ENCODE measurements around the gene FOXP4.

Gene FOXP4

DNA sequence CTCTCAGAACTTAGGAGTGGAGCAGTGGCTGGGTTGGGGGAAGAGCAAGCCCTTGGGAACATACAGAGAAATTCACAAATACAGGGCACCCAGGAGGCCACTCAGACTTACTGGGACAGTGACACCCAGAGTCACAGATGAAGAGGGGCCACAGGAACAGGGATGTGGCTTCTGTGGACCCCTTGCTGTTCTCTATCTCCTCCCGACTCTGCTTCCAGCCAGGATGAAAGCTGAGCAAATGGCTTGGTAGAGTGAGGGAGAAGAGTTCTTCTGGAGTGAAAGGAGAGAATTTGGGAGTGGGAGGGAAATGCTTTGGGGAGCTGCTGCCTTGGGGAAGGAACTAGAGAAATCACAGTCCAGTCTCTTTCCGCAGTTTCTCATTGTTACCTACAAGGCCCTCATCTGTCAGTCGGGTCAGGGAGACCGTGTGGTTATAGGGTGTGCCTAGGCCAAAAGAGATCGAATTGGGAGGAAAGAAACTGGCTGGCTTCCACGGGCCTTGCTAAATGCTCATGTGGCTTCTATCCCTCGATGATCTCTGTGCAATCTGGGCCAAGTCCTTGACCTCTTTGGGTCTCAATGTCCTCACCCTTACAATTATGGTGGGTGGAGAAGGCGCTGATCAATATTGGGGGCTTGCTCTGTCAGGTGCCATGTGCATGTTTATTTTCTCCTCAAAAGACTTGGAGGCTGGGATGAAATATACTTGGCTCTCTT, 17.0 kb downstream of the FOXP4 start:
- no peak for DNase-seq (ENCODE audit: low spot score)

DNA sequence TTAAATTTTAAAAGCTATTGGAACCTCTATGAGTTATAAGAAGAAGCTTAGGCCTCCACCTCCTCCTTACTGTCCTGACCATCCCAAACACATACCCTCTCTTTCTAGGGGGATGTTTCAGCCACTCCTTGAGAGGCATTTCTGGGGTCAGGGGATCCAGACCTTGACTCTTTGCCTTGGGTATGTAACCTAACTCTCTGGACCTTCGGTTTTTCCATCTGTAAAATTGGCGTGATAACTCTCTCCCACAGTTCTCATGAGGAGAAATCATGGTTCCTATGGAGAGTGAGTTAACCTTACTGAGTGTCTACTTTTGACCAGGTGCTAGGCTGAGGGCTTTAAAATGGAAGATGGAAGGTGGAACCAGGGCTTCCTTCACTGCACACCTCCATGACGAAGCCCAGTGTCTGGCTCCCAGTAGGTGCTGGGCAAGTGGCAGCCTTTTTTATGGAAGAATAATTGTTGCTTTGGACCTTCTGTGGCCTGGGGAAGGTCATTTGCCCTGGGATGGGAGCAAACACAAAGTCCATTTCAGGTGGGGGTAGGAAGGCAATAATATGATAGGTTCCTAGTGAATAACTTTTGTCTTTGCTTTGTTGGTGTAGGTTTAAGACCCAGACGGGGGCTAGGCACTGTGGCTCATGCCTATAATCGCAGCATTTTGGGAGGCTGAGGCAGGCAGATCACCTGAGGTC, 18.4 kb downstream of the FOXP4 start:
- DNase-seq (ENCODE audit: low spot score), result no peak

DNA sequence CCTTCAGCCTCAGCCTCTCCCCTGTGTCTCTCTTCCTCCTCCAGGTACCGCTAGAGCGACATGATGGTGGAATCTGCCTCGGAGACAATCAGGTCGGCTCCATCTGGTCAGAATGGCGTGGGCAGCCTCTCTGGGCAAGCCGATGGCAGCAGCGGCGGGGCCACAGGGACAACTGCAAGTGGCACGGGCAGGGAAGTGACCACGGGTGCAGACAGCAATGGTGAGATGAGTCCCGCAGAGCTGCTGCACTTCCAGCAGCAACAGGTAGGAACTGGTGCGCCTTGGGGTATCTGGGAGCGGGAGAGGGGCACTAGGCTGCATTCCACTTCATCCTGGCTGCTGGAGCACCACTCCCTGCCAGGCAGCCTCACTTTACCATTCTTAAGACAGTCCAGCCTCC, 19.5 kb downstream of the FOXP4 start:
- no peak for DNase-seq (ENCODE audit: low spot score)

DNA sequence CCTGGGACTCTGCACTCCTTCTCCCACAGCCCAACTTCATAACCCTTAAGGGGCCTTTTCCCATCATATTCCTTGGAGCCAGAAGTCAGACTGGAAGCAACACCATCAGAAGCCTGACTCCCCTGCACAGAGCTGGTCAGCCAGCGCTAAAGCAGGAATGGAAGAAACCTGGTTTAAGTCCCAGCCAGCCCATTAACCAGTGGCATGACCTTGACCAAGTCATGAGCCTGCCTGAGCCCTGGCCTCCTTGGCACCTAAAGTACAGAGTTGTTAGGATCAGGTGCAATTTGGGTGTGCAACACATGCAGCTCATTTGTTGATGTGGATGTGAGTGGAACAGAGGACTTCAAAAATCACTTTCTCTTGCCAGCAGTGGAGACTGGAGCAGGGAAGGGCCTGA, 20.8 kb downstream of the FOXP4 start:
- DNase-seq (ENCODE audit: low spot score), result no peak

DNA sequence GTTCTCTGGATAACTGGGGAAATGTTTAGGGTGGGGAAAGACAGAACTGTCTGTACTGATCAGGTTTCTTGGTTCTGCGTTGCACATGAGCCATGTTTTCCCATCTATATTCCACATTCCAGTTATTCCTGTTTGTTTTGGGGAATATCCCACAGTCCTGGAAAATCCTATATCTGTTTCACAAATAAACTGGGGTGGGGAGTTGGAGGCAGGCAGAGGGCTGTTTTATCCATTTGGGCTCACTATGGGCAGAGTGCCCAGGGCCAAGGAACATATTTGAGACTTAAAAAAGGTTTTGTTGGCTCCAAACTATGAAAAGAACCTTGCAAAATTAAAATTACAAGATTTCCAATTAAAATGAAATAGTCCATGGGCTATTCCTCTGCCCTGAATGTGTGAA, 21.5 kb downstream of the FOXP4 start:
- DNase-seq (ENCODE audit: low spot score), result no peak

DNA sequence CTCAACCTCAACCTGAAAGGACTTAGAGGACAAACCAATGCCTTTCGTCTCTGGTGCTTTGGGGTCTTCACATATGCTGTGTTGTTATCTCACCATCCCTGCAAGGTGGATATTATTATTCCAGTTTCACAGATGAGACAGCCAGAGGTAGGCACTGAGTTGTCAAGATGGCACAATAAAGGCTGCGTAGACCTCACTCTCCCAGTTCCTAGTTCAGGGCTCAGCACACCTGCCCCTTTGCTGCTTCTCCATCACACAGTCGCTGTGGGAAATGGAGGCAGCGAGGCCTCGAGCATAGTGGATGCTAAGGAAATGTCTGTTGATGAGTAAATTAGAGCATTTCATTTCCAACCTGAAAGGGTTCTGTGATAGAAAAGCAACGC, 22.0 kb downstream of the FOXP4 start:
- DNase-seq (ENCODE audit: low spot score), result no peak

DNA sequence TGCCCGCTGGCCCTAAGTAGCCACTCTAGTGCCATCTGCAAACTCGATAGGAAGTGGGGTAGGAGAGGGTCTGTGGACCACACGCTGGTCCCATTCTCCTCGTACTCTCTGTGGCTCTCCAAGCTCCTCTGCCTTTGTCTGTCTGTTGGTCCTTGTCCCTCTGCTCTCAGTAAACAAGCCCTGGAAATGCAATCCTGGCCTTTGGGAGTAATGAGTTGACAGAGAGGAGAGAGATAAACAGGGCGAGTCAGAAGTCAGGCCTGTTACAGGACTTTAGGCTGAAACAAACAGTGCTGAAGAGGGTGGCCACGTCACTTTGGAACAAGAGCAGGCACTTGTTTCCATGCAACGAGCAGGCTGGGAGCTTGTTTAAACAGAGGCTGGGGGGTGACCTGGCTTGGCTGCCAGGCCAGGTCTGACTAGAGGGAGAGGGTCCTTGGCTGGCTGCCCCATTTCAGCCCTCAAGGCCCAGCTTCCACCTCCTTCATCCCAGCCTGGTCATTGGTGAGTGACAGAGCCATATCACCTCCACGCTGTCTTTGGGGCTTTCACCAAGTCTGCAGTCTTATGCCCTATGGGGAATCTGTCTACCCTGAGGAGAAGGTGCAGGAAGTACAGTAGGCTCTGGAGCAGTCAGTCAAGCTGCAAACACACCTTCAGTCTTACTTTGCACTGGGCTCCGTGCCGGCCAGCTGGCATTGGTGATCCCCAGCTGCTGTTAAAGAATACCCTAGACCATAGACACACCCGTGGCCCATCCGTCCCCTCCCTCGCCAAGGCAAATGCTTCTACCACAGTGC, 22.6 kb downstream of the FOXP4 start:
- DNase-seq (ENCODE audit: low spot score), result no peak

DNA sequence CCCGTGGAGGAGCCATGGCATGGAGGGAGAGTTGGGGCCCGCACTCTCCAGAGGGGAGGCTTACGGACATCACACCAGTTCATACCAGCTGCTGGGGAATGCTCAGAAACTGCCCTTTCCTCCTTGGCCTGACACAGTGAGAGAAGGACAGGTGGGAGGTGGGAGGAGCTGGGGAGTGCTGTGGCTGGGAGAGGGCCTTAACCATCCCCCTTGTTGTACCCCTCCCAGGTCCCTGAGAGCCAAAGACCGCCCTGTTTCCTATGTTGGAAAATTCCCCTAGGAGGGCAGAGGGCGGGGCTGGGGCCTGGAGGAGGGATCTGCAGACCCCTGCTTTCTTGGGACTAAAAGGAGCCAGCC, 24.1 kb downstream of the FOXP4 start:
- DNase-seq (ENCODE audit: low spot score), result peak; percentile 54

DNA sequence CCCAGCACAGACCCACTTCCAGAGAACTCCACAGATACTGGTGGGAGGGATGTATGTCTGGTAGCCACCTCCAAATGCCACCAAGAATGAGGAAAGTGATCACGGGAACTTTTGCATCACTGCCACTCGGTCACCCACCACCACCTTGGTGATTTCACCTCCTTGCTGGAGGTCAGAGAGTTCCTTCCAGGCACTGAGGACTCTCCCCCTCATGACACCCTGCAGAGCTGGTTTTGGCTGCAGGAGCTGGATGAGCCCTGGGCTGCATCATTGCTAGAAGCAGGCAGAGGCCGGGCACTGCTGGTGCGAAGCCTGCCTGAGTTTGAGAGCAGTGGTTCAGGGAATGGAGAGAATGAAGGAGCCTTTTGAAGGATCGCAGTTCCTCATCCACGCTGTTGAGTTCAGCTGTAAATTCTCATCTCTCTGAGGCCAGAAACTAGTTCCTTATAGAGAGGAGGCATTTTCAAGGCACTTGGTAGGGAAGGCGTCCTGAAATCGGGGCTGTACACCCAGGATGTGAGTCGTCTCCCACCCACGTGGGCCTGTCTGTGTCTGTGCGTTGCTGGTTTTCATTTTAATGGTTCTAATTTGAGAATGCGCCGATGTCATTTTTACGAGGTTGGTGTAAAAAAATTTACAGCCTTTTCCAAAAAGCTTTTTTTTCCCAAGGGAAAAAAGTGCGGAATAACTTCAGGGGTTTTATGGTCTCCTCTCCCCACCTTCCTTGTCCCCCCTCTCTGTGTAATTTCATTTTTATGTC, 25.0 kb downstream of the FOXP4 start:
- DNase-seq (ENCODE audit: low spot score), result no peak

DNA sequence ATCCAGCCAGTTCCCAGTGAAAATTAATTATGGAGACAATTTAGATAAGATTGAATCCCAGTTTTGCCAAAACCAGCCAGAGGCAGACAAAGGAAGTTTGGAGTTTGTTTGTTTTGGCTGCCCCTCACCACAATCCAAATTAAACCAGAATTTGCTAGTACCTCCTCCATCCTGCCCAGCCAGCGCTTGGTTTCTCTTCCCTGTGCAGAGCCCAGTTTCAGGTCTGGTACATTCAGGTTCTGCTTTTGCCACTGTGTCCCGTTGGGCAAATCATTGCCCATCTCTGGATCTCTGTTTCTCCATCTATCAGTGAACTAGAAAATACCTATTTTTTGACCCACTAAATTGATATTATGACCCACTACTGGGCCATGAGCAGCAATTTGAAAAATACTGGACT, 26.4 kb downstream of the FOXP4 start:
- no peak for DNase-seq (ENCODE audit: low spot score)

DNA sequence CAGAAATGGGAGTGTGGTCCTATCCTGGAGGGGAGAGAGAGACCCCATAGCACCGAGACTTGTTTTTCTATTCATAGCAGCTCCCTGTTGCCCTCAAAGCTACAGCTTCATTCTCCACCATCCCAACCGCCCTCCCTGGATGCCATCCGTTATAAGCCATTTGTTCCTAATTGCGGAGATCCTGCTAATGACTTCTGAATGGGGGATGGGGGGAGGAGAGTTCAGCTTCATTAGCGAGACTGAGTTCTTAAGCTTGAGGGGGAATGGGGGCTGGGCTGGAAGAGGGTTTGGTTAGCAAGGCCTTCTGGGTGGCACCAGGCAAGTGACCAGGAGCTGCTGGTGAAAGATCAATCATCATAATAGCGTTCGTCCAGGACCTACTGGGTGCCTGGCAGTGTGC, 27.1 kb downstream of the FOXP4 start:
- no peak for DNase-seq (ENCODE audit: low spot score)

DNA sequence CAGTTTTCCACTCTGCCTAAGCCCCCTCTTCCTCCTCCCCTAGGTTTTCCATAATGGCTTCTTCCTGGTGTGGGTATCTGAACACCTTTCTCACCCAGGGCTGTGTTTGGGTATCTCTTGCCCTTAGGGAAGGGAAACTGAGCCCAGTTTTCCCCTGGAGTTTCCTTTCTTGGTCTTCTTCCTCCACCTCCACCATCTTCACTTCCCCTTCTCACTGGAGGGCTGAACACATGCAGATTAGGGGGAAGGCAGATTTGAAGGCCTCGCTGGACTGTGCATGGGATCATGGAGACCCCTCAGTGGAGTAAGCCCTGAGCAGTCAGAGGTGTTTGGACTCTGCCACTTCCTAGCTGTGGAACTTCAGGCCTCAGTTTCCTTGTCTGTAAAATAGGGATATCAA, 27.8 kb downstream of the FOXP4 start:
- no peak for DNase-seq (ENCODE audit: low spot score)

DNA sequence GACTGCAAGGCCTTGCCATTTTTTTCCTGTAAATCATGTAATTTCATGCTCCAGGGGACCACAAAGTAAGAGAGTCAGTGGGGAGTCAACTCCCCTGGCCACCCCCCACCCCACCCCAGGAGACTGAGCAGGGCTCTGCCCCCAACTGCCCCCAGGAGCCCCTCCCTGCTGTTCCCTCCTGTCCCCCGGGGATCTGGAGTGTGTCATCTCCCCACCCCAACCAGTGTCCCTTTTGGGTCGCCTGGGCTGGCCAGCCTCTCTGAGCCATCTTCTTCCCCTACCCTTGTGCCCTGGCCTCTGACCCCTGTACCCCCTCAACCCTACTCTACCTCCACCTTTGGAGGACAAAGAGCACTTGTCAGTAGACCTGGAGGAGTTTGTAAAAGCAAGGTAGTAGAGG, 29.4 kb downstream of the FOXP4 start:
- no peak for DNase-seq (ENCODE audit: low spot score)

DNA sequence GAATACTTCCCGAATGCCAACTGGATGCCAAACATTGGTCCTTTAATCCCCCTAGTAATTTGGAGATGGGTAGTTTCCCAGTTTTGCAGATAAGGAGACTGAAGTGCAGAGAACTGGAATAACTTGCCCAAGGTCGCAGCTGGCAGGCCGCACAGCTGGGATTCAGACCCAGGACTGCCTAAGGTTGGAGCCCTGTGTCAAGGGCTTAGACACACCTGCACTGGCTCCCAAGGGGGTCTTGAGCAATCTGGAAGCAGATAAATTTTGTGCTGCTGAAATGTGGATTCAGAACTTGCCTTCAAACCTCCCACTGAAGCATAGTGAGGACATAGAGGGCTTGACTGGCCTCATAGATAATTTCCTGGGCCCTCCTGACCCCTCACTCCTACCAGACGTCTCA, 30.5 kb downstream of the FOXP4 start:
- no peak for DNase-seq (ENCODE audit: low spot score)

DNA sequence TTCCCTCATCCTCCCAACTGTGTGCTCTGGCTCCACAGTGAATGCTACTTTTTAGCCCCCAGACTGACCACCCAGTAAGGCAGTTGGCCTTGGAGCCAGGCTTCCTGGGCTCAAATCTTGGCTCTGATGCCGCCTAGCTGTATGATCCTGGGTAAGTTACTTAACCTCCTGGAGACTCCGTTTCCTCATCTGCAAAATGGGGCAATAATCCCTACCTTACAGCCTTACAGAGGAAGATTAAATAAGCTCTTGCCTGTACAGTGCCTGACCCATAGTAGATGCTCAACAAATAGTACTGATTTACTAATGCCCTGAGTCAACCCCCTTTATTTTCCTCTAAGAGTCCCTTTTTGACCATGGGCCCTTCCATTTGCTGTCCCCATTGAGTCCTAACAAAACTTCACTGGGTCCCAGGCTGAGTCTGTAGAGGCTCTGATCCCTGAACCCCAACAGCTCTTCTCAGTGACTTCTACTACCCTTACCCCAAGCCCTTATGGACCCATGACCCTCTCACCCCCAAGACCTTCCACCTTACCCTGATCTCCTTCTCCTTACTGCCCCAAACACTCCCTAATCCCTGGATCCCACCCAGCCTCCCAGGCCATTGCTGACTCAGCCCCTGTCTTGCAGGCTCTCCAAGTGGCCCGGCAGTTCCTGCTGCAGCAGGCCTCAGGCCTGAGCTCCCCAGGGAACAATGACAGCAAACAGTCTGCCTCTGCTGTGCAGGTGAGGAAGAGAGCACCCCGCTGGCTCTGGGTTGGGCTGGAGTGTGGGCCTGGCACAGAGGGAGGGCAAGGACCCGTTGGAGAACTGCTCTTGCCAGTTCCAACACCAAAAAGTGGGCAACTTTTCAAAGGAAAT, 31.4 kb downstream of the FOXP4 start:
- DNase-seq (ENCODE audit: low spot score), result no peak

DNA sequence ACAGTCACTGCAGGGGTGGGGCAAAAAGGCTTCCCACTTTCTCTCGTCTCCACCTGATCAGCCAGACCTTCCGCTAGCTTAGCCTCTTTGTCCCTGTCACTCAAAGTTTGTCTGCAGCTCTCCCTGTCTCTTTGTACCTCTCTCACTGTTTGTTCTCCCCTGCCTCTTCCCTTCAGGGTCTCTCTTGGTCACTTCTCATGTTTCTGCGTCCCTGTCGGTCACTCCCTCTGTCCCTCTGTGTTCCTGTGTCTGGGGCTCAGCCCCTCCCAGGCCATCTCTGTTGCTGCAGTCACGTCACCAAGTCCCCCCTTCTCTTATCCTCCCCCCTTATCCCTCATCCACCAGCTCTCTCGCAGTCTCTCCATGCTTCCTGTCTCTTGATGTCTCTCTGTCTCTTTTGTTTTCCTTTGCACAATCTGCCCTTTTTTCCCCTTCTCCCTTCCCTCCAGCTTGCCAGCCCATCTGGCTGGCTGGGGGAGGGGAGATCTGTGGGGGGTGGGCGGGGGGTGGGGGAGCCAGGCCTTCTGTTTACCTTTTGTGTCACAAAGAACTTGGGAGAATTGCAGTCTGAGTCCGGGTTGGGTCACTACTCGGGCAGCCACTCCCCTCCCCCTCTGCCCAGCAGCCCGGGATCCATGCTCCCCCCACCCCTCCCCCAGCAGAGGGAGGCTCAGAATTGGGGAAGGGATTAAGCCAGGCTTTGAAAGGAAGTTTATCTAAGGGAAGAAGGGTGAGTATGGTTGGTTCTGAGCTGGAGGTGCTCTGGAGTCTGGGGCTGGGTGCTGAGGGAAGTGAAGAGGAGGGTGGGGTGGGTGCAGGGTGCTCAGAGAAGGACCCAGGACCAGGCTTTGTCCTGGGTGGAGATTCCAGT, 32.3 kb downstream of the FOXP4 start:
- no peak for DNase-seq (ENCODE audit: low spot score)

DNA sequence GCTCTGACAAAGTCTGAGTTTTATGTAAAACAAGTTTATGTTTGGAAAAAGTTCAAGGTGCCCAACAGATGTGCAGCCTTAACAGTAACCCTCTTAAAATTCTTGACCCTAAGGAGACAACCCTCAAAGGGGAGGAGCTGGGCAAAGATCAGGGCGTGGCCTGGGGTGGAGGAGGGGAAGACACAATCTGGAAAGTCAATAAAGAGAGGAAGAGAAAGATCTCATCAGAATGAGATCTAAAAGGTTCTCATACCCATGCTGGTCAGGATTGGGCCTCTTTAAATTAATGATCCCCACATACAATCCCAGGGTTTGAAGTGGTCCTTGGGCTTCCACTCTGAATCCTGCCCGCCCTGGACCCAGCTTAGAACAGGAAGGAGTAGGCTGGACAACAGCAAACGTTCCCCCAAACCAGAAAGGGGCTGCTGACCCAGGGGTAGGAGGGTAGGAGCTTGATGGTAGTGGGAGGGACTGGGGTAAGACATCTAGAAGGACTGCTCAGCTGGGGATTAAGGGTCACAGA, 33.0 kb downstream of the FOXP4 start:
- DNase-seq (ENCODE audit: low spot score), result no peak

DNA sequence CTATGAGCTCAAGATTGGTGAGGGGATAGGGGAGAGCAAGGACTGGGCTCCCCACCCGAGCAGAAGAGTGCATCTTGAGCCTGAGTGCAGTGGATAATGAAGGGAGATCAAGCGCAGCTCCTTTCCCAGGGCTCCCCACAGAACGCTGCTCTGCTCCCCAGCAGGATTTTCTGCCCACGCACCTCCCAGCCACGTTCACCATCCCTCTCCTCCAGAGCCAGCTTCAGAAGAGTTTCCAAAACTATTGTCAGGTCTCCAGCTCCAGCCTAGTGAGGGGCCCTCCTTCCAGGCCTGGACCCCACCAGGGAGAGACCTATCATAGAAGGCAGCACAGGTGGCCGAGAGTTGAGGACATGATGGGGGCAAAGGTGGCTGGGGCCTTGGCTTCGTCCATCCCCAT, 34.5 kb downstream of the FOXP4 start:
- no peak for DNase-seq (ENCODE audit: low spot score)

DNA sequence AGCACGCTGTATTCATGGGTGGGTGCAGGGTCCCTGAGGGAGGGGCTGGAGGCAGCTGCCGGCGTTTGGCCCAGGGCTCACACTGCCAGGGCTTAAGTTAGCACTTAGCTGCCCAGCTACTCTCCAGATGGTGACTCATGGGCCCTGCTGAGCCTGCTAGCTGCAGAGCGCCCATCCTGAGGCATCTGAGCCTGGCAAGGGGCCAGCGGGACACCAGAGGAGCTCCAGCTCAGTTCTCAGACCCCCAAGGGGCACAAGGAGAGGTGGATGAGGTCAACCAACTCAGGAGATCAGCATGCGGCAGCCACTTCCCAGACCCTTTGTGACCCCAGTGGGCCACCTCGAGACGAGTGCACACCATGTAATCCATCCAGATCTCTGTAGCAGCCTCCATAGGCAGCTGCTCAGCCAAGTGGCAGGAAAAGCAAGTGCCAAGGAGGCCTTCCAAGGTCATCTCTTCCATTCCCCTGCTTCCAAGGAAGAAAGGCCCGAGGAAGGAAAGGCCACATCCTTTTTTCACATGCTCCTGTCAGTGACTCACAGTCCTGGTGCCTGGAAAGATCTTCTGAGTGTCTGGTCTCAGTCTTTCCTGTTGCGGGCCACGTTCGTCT, 35.3 kb downstream of the FOXP4 start:
- DNase-seq (ENCODE audit: low spot score), result no peak

DNA sequence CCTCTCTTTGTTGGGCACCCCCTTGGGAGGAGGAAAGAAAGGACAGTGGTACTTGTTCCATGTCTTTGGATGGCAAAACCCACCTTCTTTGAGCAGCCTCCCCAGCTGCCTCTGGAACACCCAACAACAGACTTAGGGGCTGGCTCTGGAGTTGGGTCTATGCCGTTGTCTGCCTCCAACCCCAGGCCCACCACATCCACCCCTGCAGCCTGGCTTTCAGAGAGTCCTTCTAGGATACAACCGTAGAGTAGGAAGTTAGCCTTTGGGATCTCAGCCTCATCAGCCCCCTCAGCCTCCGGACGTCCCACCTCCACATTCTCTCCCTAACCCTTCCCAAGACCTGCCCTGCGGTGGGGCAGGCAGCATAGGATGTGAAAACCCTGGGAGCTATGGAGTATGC, 36.4 kb downstream of the FOXP4 start:
- no peak for DNase-seq (ENCODE audit: low spot score)

Measured in left forelimb (tissue), 1 donor.